ENCODE data around the gene PRSS8.

DNA sequence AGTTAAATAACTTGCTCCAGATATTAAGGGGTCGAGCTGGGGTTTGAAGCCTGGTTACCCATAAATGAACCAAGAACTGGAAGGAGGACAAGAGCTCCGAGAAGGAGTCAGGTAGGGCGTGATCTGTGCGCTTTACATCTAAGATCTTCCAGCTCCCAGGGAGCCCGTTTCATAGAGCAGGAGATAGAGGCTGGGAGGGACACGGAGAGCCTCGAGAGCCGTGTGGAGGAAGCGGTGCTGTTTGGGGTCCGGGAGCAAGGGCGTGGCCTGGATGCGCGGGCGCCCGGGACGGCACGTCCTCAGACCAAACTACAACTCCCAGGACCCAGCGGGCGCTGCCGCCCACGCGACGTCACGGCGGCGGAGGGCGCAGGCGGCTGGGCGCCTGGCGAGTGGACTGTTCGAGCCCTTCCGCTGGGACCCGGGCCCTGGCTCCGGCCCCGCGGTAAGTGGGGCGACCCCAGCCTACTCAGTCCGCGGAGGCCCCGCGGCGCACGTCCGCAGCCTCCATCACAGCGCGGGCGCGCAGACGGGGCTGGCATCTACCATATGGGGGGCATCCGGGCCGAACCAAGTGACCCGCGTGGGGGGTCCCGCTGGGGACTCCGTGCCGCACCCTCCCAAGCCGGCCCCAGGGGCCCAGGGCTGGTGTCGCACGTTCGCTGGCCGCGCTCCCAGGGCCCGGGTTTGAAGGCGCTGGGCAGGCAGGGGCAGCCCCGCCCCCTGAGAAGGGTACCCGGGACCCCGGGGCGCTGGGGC is 27.3 kb downstream of the PRSS8 start, which contains the start of gene BCKDK:
- TF ChIP-seq, protein P1, sequence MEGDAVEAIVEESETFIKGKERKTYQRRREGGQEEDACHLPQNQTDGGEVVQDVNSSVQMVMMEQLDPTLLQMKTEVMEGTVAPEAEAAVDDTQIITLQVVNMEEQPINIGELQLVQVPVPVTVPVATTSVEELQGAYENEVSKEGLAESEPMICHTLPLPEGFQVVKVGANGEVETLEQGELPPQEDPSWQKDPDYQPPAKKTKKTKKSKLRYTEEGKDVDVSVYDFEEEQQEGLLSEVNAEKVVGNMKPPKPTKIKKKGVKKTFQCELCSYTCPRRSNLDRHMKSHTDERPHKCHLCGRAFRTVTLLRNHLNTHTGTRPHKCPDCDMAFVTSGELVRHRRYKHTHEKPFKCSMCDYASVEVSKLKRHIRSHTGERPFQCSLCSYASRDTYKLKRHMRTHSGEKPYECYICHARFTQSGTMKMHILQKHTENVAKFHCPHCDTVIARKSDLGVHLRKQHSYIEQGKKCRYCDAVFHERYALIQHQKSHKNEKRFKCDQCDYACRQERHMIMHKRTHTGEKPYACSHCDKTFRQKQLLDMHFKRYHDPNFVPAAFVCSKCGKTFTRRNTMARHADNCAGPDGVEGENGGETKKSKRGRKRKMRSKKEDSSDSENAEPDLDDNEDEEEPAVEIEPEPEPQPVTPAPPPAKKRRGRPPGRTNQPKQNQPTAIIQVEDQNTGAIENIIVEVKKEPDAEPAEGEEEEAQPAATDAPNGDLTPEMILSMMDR (IDR thresholded peaks at IDR 0.05), result no peak
- TF ChIP-seq POLR2A (IDR thresholded peaks at IDR 0.05) (peak; percentile 50), EP300 (IDR thresholded peaks at IDR 0.05; ENCODE audit: low read depth) (no peak), POLR2AphosphoS5 (IDR thresholded peaks at IDR 0.05) (peak; percentile 42 to 79 (median 75))
